HG02938 (cell line): ENCODE data around the gene GUK1.
"Not testable (repeated sequence)": the region's sequence is repeated elsewhere in the genome, so short reads cannot be mapped to it uniquely, and the experiment has no call there.

Experiments used
- ATAC-seq: cut with Tn5 transposase; IDR thresholded peaks from one replicate; pipeline ENCODE4 v1.9.1; 2021; ENCODE audit warnings: mild to moderate bottlenecking, moderate library complexity; ENCODE audit not compliant: unreplicated experiment

GUK1 gene

DNA sequence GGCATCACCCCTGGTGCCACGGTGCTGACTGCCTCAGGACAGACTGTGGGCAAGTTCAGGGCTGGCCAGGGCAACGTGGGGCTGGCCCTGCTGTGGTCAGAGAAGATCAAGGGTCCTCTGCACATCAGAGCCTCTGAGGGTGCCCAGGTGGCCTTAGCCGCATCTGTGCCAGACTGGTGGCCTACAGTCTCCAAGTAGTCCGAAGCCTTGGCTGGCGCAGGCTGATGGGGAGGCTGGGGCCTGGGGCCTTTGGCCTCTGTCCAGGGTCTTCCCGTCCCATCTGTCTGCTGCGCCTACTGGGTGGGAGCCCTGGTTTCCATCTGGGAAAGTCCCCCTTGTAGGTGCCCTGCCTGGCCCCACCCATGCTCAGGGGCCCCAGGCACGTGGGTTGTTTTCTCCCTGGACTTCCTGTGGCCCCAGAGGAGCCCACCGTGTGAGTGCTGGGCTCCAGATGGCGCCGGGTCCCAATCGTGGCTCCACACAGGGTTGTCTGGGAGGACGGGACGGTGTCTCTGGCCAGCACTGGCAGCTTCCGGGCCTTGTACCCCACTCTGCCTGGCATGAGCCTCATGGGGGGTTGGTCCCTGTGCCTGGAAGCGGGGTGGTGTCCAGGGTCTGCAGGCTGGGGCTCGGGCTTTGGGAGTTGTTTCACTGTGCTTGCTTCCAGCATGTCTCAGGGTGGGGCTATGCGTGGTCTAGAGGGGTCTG is 35.4 kb downstream of the GUK1 start:
- ATAC-seq = no peak

DNA sequence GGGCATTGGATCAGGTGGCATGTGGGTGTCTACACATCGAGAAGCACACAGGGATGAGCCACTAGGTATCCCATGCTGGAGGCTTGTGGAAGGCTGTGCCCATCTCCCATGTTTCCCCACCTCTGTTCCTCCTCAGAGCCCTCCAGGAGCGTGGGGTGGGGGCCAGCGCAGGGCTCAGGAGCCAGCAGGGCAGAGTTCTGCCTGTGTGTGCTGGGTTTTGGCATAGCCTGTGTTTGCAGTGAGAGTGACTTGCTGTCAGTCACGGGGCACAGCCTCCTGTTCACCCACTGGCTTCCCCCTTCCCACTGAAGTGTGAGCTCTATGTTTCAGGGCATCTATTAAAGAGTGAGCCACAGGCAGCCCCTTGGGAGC is 35.9 kb downstream of the GUK1 start:
- no peak for ATAC-seq

DNA sequence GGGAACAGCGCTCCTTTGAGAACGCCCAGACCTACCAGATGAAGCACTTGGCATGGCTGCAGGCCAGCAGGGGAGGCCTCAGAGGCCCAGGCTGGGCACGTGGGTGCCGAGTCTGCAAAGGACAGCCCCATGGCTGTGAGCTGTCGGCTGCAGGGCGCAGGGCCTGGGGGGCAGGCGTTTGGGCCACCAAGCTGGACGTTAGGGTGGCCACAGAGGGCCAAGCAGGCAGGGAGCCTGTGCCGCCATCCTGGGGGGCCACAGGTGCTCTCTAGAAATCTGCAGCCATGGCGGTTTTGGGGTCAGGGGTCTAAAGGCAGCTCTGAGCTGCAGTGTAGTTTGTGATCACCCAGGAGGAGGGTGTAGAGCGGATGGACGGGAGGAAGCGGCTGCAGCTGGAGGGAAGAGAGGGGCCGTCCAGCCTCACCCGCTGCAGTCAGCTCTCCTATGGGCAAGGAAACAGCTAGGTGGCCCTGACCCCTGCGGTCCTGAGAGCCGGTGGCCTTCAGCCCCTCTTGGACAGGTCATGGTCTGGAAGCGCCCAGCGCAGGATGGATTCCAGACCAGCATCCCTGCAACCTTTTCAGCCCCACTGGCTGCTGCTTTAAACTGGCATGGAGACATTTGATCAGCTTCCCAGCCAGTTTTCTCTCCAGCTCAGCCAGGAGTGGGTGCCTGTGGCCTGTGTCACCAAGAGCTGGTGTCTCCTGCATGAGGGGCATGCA is 36.5 kb downstream of the GUK1 start:
- no peak for ATAC-seq

DNA sequence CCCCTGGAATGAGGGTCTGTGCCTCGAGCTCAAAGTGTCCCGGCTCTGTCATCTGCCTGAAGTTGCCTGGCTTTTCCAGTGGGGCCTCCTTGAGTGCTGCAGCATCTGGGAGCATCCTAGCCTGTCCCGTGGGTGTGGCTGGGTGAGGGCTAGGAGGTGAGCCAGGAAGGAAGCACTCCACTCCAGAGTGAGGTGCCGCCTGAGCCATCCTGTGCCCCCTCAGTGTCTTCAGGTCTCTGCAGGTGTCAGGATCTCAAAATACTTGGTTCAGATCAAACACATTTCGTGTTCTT is 37.0 kb downstream of the GUK1 start:
- ATAC-seq = no peak

DNA sequence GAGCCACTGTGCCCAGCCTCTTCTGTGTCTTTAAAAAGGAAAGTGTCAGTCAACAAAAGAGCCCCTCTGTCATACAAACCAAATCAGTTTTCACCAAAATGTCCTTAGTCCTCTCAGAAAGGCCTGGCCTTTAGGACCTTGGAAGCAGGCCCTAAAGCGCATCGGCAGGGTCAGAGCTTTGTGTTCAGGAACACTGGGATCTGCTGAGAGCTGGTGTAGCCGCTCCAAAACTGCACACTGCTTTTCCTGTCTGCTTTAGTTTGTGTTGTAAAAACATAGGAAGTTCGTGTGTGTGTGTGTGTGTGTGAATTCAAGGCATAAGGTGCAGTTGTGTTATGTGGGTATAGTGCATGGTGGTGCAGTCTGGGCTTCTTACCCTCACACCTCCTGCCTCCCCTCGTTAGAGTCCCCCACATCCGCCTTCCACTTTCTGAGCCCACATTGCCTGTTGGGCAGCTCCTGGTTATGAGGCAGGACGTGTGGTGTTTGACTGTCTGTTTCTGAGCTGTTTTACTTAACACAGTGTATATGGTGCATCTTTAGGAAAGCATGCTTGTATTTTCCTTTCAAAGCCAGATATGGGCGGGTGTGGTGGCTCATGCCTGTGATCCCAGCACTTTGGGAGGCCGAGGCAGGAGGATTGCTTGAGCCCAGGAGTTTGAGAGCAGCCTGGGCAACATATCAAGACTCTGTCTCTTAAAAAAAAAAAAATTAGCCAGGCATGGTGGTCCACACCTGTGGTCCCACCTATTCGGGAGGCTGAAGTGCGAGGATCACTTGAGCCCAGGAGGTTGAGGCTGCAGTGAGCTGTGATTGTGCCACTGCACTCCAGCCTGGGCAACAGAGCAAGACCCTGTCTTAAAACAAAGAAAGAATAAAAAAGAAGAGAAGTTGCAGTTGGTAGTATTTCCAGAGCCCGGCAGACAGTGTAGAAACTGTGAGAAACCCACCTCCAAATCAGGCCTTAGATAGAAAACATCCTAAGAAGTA is 37.9 kb downstream of the GUK1 start:
- ATAC-seq = no peak

DNA sequence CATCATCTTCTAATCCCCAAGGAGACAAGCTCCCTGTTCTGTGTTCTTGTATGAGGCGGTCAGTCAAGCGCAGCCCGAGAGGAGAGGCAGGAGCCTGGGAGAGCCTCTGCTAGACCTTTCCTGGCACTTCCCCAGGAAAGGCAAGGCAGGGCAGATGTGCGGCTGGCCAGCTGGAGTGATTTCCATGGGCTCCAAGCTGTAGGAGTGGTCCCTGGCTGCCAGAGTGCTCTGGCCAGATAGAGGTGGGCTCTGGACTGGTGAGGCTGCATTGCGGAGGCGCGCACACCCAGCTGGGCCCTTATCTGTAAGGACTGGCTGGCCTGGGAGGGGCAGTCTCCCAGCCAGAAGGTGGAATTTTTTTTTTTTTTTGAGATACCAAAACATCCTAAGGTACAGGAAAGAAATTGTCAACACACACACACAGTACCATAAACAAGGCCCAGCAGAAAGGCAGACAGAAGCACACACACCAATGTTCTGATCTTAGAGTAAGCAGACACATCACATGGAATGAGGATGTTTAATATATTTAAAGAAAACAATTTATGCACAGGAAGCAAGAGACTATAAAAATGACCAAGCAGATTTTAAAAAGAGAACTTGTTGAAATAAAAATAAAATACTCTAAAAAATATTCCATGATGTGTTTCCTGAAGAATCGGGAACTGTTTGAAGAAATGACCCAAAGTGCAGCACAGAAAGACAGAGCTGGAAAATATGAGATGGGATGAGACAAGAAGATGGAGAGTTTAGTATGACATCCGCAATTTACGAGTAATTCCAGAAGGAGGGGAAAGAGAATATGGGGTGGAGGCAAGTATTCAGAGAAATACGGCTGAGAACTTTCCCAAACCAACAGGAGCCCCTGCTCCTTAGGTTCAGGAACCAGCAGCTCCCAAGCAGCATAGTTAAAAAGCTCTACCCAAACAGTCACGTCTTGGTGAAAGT is 38.9 kb downstream of the GUK1 start:
- no peak for ATAC-seq

DNA sequence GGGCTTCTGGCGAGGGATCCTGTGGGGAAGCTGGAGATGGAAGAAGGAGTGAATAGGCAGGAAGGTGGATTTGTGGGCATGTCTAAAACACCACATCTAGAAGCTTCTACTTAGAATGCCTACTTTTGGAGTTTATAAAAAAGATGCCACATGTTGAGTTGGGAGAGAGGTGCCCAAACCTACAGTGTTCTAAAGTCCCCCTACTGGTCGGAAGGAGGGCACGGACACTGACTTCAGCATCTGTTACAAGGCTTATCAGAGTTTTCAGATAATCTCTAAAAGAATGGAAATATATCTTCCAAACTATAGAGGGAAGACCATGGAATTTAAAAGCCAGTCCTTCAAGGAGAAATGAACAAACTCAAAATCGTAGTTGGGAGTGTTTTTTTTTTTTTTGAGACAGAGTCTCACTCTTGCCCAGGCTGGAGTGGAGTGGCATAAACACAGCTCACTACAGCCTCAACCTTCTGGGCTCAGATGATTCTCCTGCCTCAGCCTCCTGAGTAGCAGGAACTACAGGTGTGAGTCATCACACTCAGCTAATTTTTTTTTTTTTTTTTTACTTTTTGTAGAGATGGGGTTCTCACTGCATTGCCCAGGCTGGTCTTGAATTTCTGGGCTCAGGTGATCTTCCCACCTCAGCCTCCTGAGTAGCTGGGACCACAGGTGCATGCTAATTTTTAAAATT is 40.3 kb downstream of the GUK1 start:
- ATAC-seq = no peak

DNA sequence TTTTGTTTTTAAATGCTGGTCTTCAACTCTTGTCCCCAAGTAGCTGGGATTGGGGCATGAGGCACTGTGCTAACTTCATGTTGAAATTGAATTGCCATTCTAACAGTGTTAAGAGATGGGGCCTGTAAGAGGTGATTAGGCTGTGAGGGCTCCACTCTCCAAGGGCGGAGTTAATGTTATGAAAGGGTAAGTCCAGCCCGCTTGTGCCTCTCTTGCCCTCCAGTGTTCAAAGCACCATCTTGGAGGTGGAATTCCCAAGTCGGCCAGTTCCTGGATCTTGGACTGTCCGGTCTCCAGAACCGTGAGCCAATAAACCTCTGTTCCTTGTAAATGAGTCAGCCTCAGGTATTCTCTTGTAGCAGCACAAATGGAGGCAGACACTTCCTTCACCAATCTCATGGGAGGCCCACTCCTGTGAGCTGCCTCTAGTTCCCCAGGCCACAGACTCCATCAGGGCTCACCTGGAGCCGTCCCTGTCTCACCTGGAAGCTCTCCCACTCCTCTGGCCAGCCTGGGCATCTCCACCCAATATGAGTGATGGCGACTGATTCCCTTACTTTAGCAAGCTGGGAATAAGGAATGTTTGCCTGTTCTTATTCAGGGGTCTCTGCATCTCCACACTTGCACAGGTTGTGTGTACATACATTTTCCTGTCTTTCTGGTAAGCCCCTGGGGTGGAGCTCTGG is 41.0 kb downstream of the GUK1 start:
- no peak for ATAC-seq

DNA sequence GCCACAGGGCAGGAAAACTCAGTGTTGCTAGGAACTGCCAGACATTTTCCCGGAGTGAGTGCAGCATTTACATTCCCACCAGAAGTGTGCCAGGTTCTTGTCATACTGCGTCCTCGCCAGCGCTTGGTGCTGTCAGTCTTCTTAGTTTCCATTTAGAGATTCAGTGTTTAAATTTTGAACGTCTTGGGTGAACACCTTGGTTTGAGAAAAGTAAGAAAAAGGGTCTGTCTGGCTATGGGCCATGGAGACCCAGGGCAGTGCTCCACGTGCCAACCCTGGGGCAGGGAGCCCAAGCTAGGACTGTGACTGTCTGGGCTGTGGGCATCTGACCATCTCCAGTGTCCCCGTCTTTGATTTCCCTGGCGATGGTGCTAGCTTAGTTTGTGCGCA is 41.6 kb downstream of the GUK1 start:
- ATAC-seq = no peak

DNA sequence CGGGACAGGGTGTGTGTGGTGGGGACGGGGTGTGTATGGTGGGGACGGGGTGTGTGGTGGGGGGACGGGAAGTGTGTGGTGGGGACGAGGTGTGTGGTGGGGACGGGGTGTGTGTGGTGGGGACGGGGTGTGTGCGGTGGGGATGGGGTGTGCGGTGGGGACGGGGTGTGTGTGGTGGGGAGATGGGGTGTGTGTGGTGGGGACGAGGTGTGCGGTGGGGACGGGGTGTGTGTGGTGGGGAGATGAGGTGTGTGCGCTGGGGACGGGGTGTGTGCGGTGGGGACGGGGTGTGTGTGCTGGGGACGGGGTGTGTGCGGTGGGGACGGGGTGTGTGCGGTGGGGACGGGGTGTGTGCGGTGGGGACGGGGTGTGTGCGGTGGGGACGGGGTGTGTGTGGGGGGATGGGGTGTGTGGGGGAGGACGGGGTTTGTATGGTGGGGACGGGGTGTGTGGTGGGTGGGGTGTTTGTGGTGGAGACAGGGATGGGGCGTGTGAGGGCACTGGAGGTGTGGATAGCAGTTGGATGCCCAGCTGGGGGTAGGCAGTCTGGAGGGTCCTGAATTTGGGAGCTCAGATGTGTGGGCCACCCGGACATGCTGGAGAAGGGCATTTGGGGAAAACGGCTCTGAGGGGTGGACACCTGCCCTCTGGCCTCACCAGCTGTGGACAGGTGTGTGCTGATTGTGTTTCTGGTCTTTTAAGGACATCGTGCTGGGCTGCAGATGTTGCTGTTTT is 42.4 kb downstream of the GUK1 start:
- no peak for ATAC-seq

DNA sequence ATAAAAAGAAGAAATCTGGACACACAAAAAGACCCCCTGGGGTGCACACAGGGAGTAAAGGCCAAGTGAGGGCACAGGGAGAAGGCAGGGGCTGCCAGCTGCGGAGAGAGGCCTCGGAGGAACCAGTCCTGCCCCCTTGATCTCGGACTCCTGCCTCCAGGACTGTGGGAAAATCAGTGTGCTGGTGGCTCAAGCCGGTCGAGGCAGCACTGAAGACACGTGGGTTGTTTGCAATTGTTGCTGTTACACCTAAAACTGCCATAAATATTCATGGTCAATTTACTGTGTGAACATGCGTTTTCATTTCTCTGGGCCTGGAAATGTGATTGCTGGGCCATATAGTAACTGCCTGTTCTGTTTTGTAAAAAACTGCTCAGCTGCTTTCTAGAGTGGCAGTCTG is 44.1 kb downstream of the GUK1 start:
- no peak for ATAC-seq

DNA sequence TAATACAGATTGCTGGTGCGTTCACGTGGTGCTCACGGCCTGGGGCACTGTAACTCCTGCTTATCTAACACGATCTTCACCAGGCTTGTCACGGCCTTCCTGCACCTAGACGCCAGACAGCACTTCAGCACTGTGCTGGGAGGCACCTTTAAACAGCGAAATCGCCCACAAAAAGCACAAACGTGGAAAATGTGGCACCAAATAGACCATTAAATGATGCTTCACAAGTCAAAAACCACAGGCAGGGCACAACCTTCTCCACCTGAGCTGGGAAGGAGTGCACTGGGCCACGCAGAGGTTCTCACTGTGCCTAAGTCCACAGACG is 45.5 kb downstream of the GUK1 start:
- no peak for ATAC-seq

DNA sequence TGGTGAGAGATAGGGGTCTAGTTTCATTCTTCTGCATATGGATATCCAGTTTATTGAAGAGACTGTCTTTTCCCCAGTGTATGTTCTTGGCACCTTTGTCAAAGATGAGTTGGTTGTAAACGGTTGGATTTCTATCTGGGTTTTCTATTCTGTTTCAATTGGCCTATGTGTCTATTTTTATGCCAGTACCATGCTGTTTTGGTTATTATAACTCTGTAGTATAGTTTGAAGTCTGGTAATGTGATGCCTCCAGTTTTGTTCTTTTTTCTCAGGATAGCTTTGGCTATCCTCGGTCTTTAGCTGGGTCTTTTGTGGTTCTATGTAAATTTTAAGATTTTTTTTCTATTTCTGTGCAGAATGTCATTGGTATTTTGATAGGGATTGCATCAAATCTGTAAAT is 48.2 kb downstream of the GUK1 start:
- not testable (repeated sequence) for ATAC-seq

DNA sequence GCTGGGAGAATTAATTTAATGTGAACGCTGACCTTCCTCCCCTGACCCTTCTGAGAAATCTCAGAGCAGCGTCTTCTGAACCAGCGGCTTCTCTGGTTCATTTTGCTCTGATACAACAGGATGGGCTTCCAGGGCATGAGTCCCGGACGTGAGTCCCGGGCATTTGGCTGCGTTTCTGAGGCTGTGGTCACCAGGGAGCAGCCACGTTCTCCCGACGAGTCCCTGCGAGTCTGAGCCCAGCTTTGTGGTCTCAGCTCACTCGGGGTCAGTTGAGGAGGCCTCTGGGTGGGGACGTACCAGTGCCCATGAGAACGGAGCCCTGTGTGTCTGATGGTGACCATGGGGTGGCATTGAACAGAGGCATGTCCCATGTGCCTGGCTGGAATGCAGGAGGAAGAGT is 50.1 kb downstream of the GUK1 start:
- ATAC-seq = no peak

DNA sequence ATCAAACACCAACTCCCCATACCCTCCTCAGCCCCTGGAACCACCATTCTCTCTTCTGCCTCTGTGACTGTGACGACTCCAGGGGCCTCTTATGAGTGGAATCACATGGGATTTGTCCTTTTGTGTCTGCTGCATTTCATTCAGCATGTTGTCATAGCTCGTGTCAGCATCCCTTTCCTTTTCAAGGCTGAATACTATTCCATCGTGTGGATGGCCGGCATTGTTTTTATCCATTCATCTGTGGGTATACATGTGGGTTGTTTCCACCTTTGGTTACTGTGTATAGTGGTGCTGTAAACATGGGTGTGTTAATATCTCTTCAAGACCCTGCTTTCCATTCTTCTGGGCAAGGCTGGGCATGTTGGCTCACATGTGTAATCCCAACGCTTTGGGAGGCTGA is 50.7 kb downstream of the GUK1 start:
- ATAC-seq = no peak

DNA sequence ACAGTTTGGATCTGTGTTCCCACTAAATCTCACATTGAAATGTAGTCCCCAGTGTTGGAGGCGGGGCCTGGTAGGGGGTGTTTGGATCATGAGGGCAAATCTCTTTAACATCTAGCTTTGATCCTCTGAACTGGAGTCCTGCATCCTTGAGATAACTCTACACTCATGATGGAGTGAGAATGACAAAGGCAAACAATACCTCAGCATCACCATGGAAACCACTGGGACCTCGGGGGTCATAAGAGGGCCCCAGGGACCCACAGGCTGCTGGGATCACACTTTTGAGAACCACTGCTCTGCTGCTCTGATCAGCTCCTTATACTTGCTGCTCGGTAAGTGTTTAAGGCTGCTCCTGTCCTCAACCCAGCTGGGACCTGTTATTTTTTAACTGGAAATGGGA is 54.4 kb downstream of the GUK1 start:
- ATAC-seq = no peak

DNA sequence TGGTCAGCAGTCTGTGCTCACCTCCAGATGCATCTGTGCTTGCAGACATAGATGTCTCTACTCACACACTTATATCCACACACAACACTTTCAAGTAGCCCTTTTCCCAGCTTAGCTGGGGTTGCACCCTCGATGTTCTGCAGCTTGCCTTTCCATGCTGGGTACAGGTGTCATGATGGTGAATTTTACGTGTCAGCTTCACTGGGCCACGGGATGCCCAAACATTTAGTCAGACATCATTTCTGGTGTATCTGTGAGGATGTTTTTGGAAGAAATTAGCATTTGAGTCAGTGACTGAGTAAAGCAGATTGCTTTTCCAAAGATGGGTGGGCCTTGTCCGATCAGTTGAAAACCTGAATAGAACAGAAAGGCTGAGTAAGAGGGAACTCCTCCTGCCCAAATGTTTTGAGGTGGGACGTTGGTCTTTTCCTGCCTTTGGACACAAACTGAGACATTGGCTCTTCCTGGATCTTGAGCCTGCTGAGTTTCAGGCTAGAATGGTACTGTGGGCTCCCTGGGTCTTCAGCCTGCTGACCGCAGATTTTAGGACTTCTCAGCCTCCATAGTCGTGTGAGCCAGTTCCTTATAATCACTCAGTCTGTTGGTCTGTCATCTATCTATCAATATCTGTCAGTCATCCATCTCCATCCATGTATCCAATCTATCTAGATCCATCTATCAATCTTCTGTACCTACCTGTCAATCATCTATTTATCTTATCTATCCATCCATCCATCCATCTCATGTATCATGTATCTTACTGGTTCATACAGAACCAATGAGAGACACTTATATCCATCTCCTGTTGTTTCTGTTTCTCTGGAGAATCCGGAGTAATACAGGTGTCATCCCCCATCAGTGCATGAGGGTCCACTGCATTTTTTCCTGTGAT is 55.1 kb downstream of the GUK1 start:
- ATAC-seq = no peak

DNA sequence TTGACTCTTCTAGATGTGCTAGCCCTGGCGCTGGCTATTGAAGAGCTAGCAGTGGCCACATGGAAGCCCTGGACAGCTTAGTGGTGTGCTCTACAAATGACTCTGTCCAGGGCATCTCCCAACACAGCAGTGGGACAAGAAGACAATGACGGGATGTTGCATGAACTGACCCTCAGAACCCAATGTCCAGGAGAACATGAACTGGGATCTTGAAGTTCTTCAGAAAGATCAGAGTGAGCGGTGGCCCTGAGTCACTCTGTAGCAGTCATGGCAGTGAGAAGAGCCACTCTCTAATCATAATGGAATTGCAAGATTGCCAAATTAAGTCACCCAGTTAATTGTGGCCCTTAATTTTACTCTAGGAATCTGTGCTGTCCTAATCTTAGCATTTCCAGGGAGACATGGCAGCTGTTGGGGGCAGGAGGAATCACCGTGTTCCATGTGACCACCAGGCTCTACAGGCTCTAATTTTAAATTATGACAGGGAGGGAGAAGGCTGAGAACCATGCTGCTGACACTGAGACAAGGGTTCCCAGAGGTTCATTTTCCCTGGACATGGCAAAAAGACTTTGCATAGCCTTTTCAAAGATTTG is 57.6 kb downstream of the GUK1 start:
- ATAC-seq = no peak
